ENCODE measurements around the gene DLX1. TPM values are rescaled to one million over a fixed set of nuclear protein-coding genes. Genes with fewer than 3 reads are reported as not detected.
A peak's percentile ranks its signal among the peaks of the same experiment; 100 is the strongest.

DLX1 gene
- total and polyA plus RNA-seq, 9 of the 15 experiments (the other 6 are each of a cell fraction or from before 2014, with no cell fraction given), result 1.9 to 26.2 (median 9.6) TPM

- Histone ChIP-seq H3K9me1 (ENCODE audit: control insufficient read depth, insufficient read depth, low read length) (no peaks in the 10 kb centered on the region), H3K4me2 (ENCODE audit: insufficient read depth, low read length) (no peak overlapping the region), H3K79me2 (ENCODE audit: control insufficient read depth, insufficient read depth, low read length) (no peaks in the 10 kb centered on the region), H3K4me1 (replicated peaks in 1 of 2; ENCODE audit: control insufficient read depth in 2 of 2, insufficient read depth in 2 of 2, low read length in 2 of 2) (peaks cover 0 to 29% of the 10 kb centered on the region in 2 experiments; a peak in 2 of 5 replicates), H4K20me1 (replicated peaks; ENCODE audit: control insufficient read depth, insufficient read depth, low read length) (no peaks in the 10 kb centered on the region), H2AFZ (ENCODE audit: low read depth, low read length) (0 out of 2 replicates have a peak overlapping the region, but pooled peaks have one; percentile 9), H3K4me3 (no peak overlapping the region), H3K9me3 (replicated peaks; ENCODE audit: control insufficient read depth, insufficient read depth, low read depth, low read length) (no peaks in the 10 kb centered on the region; the same call in 1 of the 2 replicates), H3K36me3 (ENCODE audit: control insufficient read depth, insufficient read depth, low read length) (no peaks in the 10 kb centered on the region), H3K27ac (ENCODE audit: extremely low read depth, low read depth, low read length) (no peak overlapping the region), H3K9ac (ENCODE audit: insufficient read depth in 1 of 2, low read depth in 2 of 2, low read length in 2 of 2) (no peak overlapping the region), H3K27me3 (ENCODE audit: control insufficient read depth in 2 of 2, insufficient read depth in 2 of 2, low read length in 2 of 2) (no peaks in the 10 kb centered on the region)
- intact Hi-C loops (cut with micrococcal nuclease) (loop anchor here (5.0 to 10.0 kb wide), 3 partner anchors 185 to 1135 kb away; partner anchors contain the start of gene HAT1), in situ Hi-C loops (cut with MboI) (loop anchor here (5.0 to 25.0 kb wide), 4 partner anchors 293 to 1148 kb away; no protein-coding TSS in a partner anchor)
- CTCF ChIA-PET (ENCODE audit: low intra/inter-chr PET ratio), result no interaction called here
- POLR2A ChIA-PET, result no interaction called here
- BruUV-seq (replicated peaks), result no TSS peak
- no peak for DNase-seq (ENCODE audit: extremely low read depth in 1 of 4, low spot score in 3 of 4)
- TF ChIP-seq MCM7 (IDR thresholded peaks at IDR 0.05) (no peak), ZBTB33 (CRISPR knock-in tag; IDR thresholded peaks at IDR 0.05) (peak; percentile 78)
- FAIRE-seq, result no peak
- no peak for ATAC-seq
- WGBS (ENCODE audit: insufficient coverage, low coverage, missing lambda C conversion rate), result 73% methylated on average over 30 of the region's 31 CpGs
These were observed 24.9 kb downstream of the DLX1 start for GRCh38 chr2:172109988-172110811.

All from K562 (cell line).